H54 (cell line): ENCODE measurements around the gene ERVW-1.
"Not testable (repeated sequence)": the region's sequence is repeated elsewhere in the genome, so short reads cannot be mapped to it uniquely, and the experiment has no call there.

Experiments used
- DNase-seq: peaks from one replicate; pipeline ENCODE4 v3.0.0; 2011; ENCODE audit warnings: low spot score, mixed read lengths; ENCODE audit not compliant: insufficient read length
- FAIRE-seq: peaks from 3 replicates; lab custom pipeline; 2011; peaks lifted over from hg19 to GRCh38; lab: Jason Lieb, UNC
- POLR2A ChIP-seq: IDR thresholded peaks from 2 replicates; pipeline ENCODE4 v1.6.1; 2011; ENCODE audit warnings: low read depth, mild to moderate bottlenecking, low read length

Gene ERVW-1

GRCh38 chr7:92485267-92485892, 7.6 kb upstream of the ERVW-1 start:
- DNase-seq (no peak), FAIRE-seq (no peak)
- TF ChIP-seq POLR2A = no peak

- DNase-seq, FAIRE-seq: not testable (repeated sequence)
Observed at GRCh38 chr7:92484226-92484625, 6.5 kb upstream of the ERVW-1 start.

- not testable (repeated sequence) for DNase-seq, FAIRE-seq
Observed at GRCh38 chr7:92483624-92484023, 5.9 kb upstream of the ERVW-1 start.

GRCh38 chr7:92479146-92479545, 1.4 kb upstream of the ERVW-1 start:
- not testable (repeated sequence) for FAIRE-seq, DNase-seq

- FAIRE-seq (no peak), DNase-seq (no peak)
- TF ChIP-seq POLR2A = no peak
Observed at GRCh38 chr7:92478711-92479110, 965 bp upstream of the ERVW-1 start.

GRCh38 chr7:92478095-92478494, 349 bp upstream of the ERVW-1 start:
- DNase-seq (no peak), FAIRE-seq (no peak)
- no peak for TF ChIP-seq POLR2A

- not testable (repeated sequence) for DNase-seq, FAIRE-seq
Observed at GRCh38 chr7:92475851-92476590, 1.7 kb downstream of the ERVW-1 start.

- not testable (repeated sequence) for FAIRE-seq, DNase-seq
Observed at GRCh38 chr7:92475261-92475770, 2.4 kb downstream of the ERVW-1 start.

- not testable (repeated sequence) for FAIRE-seq, DNase-seq
Observed at GRCh38 chr7:92473989-92474388, 3.8 kb downstream of the ERVW-1 start.

- not testable (repeated sequence) for FAIRE-seq
Observed at GRCh38 chr7:92468589-92468988, 9.2 kb downstream of the ERVW-1 start.

GRCh38 chr7:92466682-92467081, 11.1 kb downstream of the ERVW-1 start:
- no peak for TF ChIP-seq POLR2A
- DNase-seq (no peak), FAIRE-seq (no peak)

More at GRCh38 chr7:92468589-92468988, 9.2 kb downstream of the ERVW-1 start:
- DNase-seq = not testable (repeated sequence)

GRCh38 chr7:92464515-92464914, 13.2 kb downstream of the ERVW-1 start:
- DNase-seq = no peak
- no peak for TF ChIP-seq POLR2A
- FAIRE-seq = no peak

- TF ChIP-seq POLR2A = no peak
- DNase-seq (no peak), FAIRE-seq (no peak)
Observed at GRCh38 chr7:92462560-92462959, 15.2 kb downstream of the ERVW-1 start.

GRCh38 chr7:92461027-92462003, 16.4 kb downstream of the ERVW-1 start:
- TF ChIP-seq POLR2A = no peak
- FAIRE-seq = no peak
- peak; percentile 35 for DNase-seq
